ENCODE measurements around the gene ZNF688.

The ZNF688 gene

GRCh38 chr16:30528799-30529457 lies 42.6 kb downstream of the ZNF688 start:
- H3K36me3 ChIP-seq (ENCODE audit: insufficient read depth, low read length) = peaks cover 6% of the 10 kb centered on the region; the same call in 1 of the 2 replicates
- no peak overlapping the region for H3K27ac ChIP-seq
- no peak for TF ChIP-seq EZH2 (IDR thresholded peaks at IDR 0.05)
- no peak for TF ChIP-seq FOXP2 (optimal IDR thresholded peaks at IDR 0.05; ENCODE audit: control extremely low read depth, extremely low read length, insufficient read depth)
- TF ChIP-seq POLR2AphosphoS5 (IDR thresholded peaks at IDR 0.05; ENCODE audit: borderline replicate concordance, low read depth, low read length) = no peak
- DNase-seq (ENCODE audit: low read depth, low spot score) = no peak
- H3K9ac ChIP-seq (ENCODE audit: insufficient read length) = no peak overlapping the region
- H3K9me3 ChIP-seq (ENCODE audit: low read depth, low read length) = no peaks in the 10 kb centered on the region
- H3K4me3 ChIP-seq = no peak overlapping the region

GRCh38 chr16:30527635-30528178 lies 43.8 kb downstream of the ZNF688 start:
- no peak for DNase-seq (ENCODE audit: low read depth, low spot score)
- no peak for TF ChIP-seq FOXP2 (optimal IDR thresholded peaks at IDR 0.05; ENCODE audit: control extremely low read depth, extremely low read length, insufficient read depth)
- TF ChIP-seq POLR2AphosphoS5 (IDR thresholded peaks at IDR 0.05; ENCODE audit: borderline replicate concordance, low read depth, low read length) = no peak
- Histone ChIP-seq H3K9ac (ENCODE audit: insufficient read length) (peak overlapping the region; percentile 58), H3K9me3 (ENCODE audit: low read depth, low read length) (no peaks in the 10 kb centered on the region), H3K36me3 (ENCODE audit: insufficient read depth, low read length) (peaks cover 6% of the 10 kb centered on the region; the same call in 1 of the 2 replicates), H3K27ac (peak overlapping the region; percentile 74), H3K4me3 (peak overlapping the region; percentile 95)

- peak overlapping the region; percentile 95 for H3K4me3 ChIP-seq
- TF ChIP-seq EZH2 (IDR thresholded peaks at IDR 0.05) (no peak), POLR2AphosphoS5 (IDR thresholded peaks at IDR 0.05; ENCODE audit: borderline replicate concordance, low read depth, low read length) (peak; percentile 83)
- peak overlapping the region; percentile 91 for H3K9ac ChIP-seq (ENCODE audit: insufficient read length)
- H3K9me3 ChIP-seq (ENCODE audit: low read depth, low read length) = no peaks in the 10 kb centered on the region
- no peaks in the 10 kb centered on the region; the same call in 1 of the 2 replicates for H3K36me3 ChIP-seq (ENCODE audit: insufficient read depth, low read length)
- peak overlapping the region; percentile 88 for H3K27ac ChIP-seq
- DNase-seq (ENCODE audit: low read depth, low spot score) = no peak
Measured at GRCh38 chr16:30526823-30527634, 44.5 kb downstream of the ZNF688 start.

- Histone ChIP-seq H3K9me3 (ENCODE audit: low read depth, low read length) (no peaks in the 10 kb centered on the region), H3K4me3 (peak within 1 kb of the TSS; percentile 95), H3K27ac (peak within 1 kb of the TSS; percentile 88), H3K9ac (ENCODE audit: insufficient read length) (peak within 1 kb of the TSS; percentile 91), H3K36me3 (ENCODE audit: insufficient read depth, low read length) (no peaks in the 10 kb centered on the region; the same call in 1 of the 2 replicates)
- no peak for DNase-seq (ENCODE audit: low read depth, low spot score)
- TF ChIP-seq POLR2AphosphoS5 (IDR thresholded peaks at IDR 0.05; ENCODE audit: borderline replicate concordance, low read depth, low read length) = no peak
- no peak for TF ChIP-seq FOXP2 (optimal IDR thresholded peaks at IDR 0.05; ENCODE audit: control extremely low read depth, extremely low read length, insufficient read depth)
- TF ChIP-seq EZH2 (IDR thresholded peaks at IDR 0.05) = no peak
Measured at GRCh38 chr16:30526137-30526822, 45.2 kb downstream of the ZNF688 start, which contains the start of gene ZNF768. TSS of gene ZNF768 (minus strand) at chr16:30526566. CDS start at chr16:30526413, 153 bp downstream.

GRCh38 chr16:30525844-30526136 lies 45.7 kb downstream of the ZNF688 start:
- H3K9ac ChIP-seq (ENCODE audit: insufficient read length) = peak overlapping the region; percentile 51
- DNase-seq (ENCODE audit: low read depth, low spot score) = no peak
- no peak overlapping the region for H3K27ac ChIP-seq
- H3K4me3 ChIP-seq = peak overlapping the region; percentile 95
- no peak for TF ChIP-seq POLR2AphosphoS5 (IDR thresholded peaks at IDR 0.05; ENCODE audit: borderline replicate concordance, low read depth, low read length)
- no peak for TF ChIP-seq EZH2 (IDR thresholded peaks at IDR 0.05)
- TF ChIP-seq FOXP2 (optimal IDR thresholded peaks at IDR 0.05; ENCODE audit: control extremely low read depth, extremely low read length, insufficient read depth) = no peak
- H3K9me3 ChIP-seq (ENCODE audit: low read depth, low read length) = no peaks in the 10 kb centered on the region
- H3K36me3 ChIP-seq (ENCODE audit: insufficient read depth, low read length) = no peaks in the 10 kb centered on the region

- no peak for DNase-seq (ENCODE audit: low read depth, low spot score)
- no peaks in the 10 kb centered on the region for H3K9me3 ChIP-seq (ENCODE audit: low read depth, low read length)
- H3K9ac ChIP-seq (ENCODE audit: insufficient read length) = no peak overlapping the region
- 0 out of 2 replicates have a peak overlapping the region, but pooled peaks have one; percentile 2 for H3K4me3 ChIP-seq
- no peak overlapping the region for H3K27ac ChIP-seq
- TF ChIP-seq EZH2 (IDR thresholded peaks at IDR 0.05) (no peak), FOXP2 (optimal IDR thresholded peaks at IDR 0.05; ENCODE audit: control extremely low read depth, extremely low read length, insufficient read depth) (no peak), POLR2AphosphoS5 (IDR thresholded peaks at IDR 0.05; ENCODE audit: borderline replicate concordance, low read depth, low read length) (no peak)
- no peaks in the 10 kb centered on the region for H3K36me3 ChIP-seq (ENCODE audit: insufficient read depth, low read length)
Measured at GRCh38 chr16:30524575-30525568, 46.6 kb downstream of the ZNF688 start.

Data from SK-N-MC (cell line).